ENCODE measurements around the gene BPI. TPM values are rescaled to one million over a fixed set of nuclear protein-coding genes. Genes with fewer than 3 reads are reported as not detected.

BPI gene
- polyA plus RNA-seq, 1 of the 3 experiments (the other 2 are of a cell fraction), result not detected

GRCh38 chr20:38267901-38268514 is 35.9 kb upstream of the BPI start (continued):
- no peak for TF ChIP-seq GATA2 (CRISPR knock-in tag; IDR thresholded peaks at IDR 0.05)

GRCh38 chr20:38269040-38269439 is 34.9 kb upstream of the BPI start:
- no peak overlapping the region for H3K4me2 ChIP-seq
- CTCF ChIA-PET, result interaction anchor here (1.2 kb wide), 1 partner anchor 211 kb away, joined by 4 read pairs; no protein-coding TSS in a partner anchor
- H3K9me2 ChIP-seq, result no peaks in the 10 kb centered on the region
- H3K4me3 ChIP-seq (ENCODE audit: low read depth in 2 of 2, low read length in 1 of 2), result no peak overlapping the region
- POLR2A ChIA-PET, result no interaction called here
- no peak for DNase-seq
- H2AFZ ChIP-seq (ENCODE audit: low read depth), result no peak overlapping the region
- no peaks in the 10 kb centered on the region for H3K27me3 ChIP-seq (ENCODE audit: insufficient read depth)
- no peaks in the 10 kb centered on the region for H3K36me3 ChIP-seq (replicated peaks in 1 of 2; ENCODE audit: control insufficient read depth in 1 of 2, insufficient read depth in 2 of 2, low read length in 1 of 2)
- H3K9ac ChIP-seq, result no peak overlapping the region
- no peaks in the 10 kb centered on the region for H3K9me3 ChIP-seq
- no peak for TF ChIP-seq MEF2A (IDR thresholded peaks at IDR 0.05; ENCODE audit: borderline replicate concordance, low read depth)
- no peak for TF ChIP-seq RCOR1 (IDR thresholded peaks at IDR 0.05; ENCODE audit: low read length)
- TF ChIP-seq YY1 (IDR thresholded peaks at IDR 0.05; ENCODE audit: low read depth), result no peak
- TF ChIP-seq MXI1 (IDR thresholded peaks at IDR 0.05; ENCODE audit: low read depth, low read length), result no peak
- no peak for TF ChIP-seq SMC3 (IDR thresholded peaks at IDR 0.05; ENCODE audit: low read depth, low read length)
- no peak for TF ChIP-seq FOXJ3 (CRISPR knock-in tag; IDR thresholded peaks at IDR 0.05)
- TF ChIP-seq EP300 (IDR thresholded peaks at IDR 0.05; ENCODE audit: borderline replicate concordance in 1 of 2, low read depth in 1 of 2, low read length in 1 of 2), result no peak
- H3K79me2 ChIP-seq (ENCODE audit: insufficient read depth), result no peaks in the 10 kb centered on the region
- 65% methylated on average over 3 of the region's 3 CpGs for WGBS (ENCODE audit: low lambda C conversion rate)
- peaks cover 14% of the 10 kb centered on the region for H3F3A ChIP-seq (replicated peaks; ENCODE audit: insufficient read depth)
- H3K4me1 ChIP-seq (ENCODE audit: control insufficient read depth in 1 of 2, insufficient read depth in 2 of 2, low read depth in 1 of 2, low read length in 1 of 2), result peaks cover 0 to 23% of the 10 kb centered on the region in 2 experiments; a peak in 2 of 4 replicates
- H4K20me1 ChIP-seq (ENCODE audit: insufficient read depth), result no peaks in the 10 kb centered on the region
- H3K27ac ChIP-seq (ENCODE audit: low read depth in 2 of 2, low read length in 1 of 2), result no peak overlapping the region; a peak in 1 of 4 replicates

- WGBS (ENCODE audit: low lambda C conversion rate), result 67% methylated on average over 6 of the region's 6 CpGs
- no peak overlapping the region for H3K4me2 ChIP-seq
- H3K9ac ChIP-seq, result no peak overlapping the region
- no peak for DNase-seq
- no peak overlapping the region; a peak in 1 of 4 replicates for H3K27ac ChIP-seq (ENCODE audit: low read depth in 2 of 2, low read length in 1 of 2)
- H3K27me3 ChIP-seq (ENCODE audit: insufficient read depth), result no peaks in the 10 kb centered on the region
- no peak overlapping the region for H3K4me3 ChIP-seq (ENCODE audit: low read depth in 2 of 2, low read length in 1 of 2)
- ChIA-PET CTCF (interaction anchor here (1.2 kb wide), 1 partner anchor 212 kb away, joined by 4 read pairs; no protein-coding TSS in a partner anchor), POLR2A (no interaction called here)
- H4K20me1 ChIP-seq (ENCODE audit: insufficient read depth), result no peaks in the 10 kb centered on the region
- H3F3A ChIP-seq (replicated peaks; ENCODE audit: insufficient read depth), result peaks cover 21% of the 10 kb centered on the region
- H3K4me1 ChIP-seq (ENCODE audit: control insufficient read depth in 1 of 2, insufficient read depth in 2 of 2, low read depth in 1 of 2, low read length in 1 of 2), result peaks cover 0 to 23% of the 10 kb centered on the region in 2 experiments; a peak in 2 of 4 replicates
- no peaks in the 10 kb centered on the region for H3K9me2 ChIP-seq
- H2AFZ ChIP-seq (ENCODE audit: low read depth), result no peak overlapping the region
- H3K79me2 ChIP-seq (ENCODE audit: insufficient read depth), result no peaks in the 10 kb centered on the region
- H3K9me3 ChIP-seq, result no peaks in the 10 kb centered on the region
- no peaks in the 10 kb centered on the region for H3K36me3 ChIP-seq (replicated peaks in 1 of 2; ENCODE audit: control insufficient read depth in 1 of 2, insufficient read depth in 2 of 2, low read length in 1 of 2)
- TF ChIP-seq MXI1 (IDR thresholded peaks at IDR 0.05; ENCODE audit: low read depth, low read length), result no peak
- TF ChIP-seq NFIC (IDR thresholded peaks at IDR 0.05; ENCODE audit: borderline replicate concordance), result no peak
- no peak for TF ChIP-seq CHD2 (IDR thresholded peaks at IDR 0.05; ENCODE audit: low read length, partially characterized antibody)
- no peak for TF ChIP-seq EP300 (IDR thresholded peaks at IDR 0.05; ENCODE audit: borderline replicate concordance in 1 of 2, low read depth in 1 of 2, low read length in 1 of 2)
- no peak for TF ChIP-seq NRF1 (IDR thresholded peaks at IDR 0.05; ENCODE audit: low read depth, low read length)
- no peak for TF ChIP-seq CTCF (IDR thresholded peaks at IDR 0.05)
- TF ChIP-seq USF2 (IDR thresholded peaks at IDR 0.05; ENCODE audit: borderline replicate concordance, low read depth, low read length), result no peak
- no peak for TF ChIP-seq GABPA (IDR thresholded peaks at IDR 0.05; ENCODE audit: low read depth)
- no peak for TF ChIP-seq REST (IDR thresholded peaks at IDR 0.05; ENCODE audit: low read depth, low read length)
- TF ChIP-seq ELF1 (IDR thresholded peaks at IDR 0.05), result no peak
- no peak for TF ChIP-seq RCOR1 (IDR thresholded peaks at IDR 0.05; ENCODE audit: low read length)
- TF ChIP-seq TAF1 (IDR thresholded peaks at IDR 0.05; ENCODE audit: borderline replicate concordance, low read depth, low read length), result no peak
- TF ChIP-seq RAD21 (IDR thresholded peaks at IDR 0.05; ENCODE audit: low read length), result no peak
- no peak for TF ChIP-seq GATA2 (CRISPR knock-in tag; IDR thresholded peaks at IDR 0.05)
These were observed 34.2 kb upstream of the BPI start for GRCh38 chr20:38269715-38270114.

All from SK-N-SH (cell line).